NCI-H69 (cell line): ENCODE results near the gene MRPL38.
"Not testable (repeated sequence)": the region's sequence is repeated elsewhere in the genome, so short reads cannot be mapped to it uniquely, and the experiment has no call there.

ENCODE experiments used
- DNase-seq: peaks from one replicate; lab custom pipeline; 2025; lab: John Stamatoyannopoulos, UW

The MRPL38 gene

DNA sequence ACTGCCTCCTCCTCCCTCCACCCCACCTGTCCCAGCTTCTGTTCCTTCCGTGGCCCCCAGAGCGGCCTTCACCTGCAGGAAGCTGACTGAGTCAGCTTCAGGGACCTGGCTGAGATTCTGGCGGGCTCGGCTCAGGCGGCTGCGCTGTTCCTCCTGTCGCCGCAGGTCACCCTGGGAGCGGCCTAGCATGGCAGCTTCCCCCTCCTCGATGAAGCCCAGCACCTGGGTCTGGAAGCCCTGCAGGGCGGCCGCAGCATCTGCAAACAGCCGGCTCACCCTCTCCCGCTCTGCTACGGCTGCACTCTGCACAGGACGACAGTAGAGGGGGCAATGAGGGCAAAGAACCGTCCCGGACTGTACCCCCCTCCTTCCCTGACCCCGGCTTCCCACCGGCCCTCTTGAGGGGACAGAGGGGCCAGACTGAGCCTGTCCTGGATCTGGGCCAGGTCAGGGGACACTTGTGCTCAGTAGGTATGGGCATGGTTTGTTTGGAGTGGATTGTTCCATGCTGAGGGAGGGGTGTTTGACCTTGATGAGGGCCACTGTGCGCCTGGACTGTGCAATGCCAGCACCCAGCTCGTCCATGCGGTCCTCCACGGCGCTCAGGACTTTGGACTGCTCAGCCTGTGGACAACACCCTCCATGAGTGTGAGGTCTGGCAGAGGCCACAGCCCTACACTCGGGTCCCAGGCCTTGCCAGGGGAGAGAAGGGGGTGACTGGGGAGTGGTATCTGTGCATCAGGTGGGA lies 28.3 kb downstream of the MRPL38 start:
- DNase-seq: peak; percentile 96

GRCh38 chr17:75875940-75876189 lies 28.8 kb downstream of the MRPL38 start:
- no peak for DNase-seq

DNA sequence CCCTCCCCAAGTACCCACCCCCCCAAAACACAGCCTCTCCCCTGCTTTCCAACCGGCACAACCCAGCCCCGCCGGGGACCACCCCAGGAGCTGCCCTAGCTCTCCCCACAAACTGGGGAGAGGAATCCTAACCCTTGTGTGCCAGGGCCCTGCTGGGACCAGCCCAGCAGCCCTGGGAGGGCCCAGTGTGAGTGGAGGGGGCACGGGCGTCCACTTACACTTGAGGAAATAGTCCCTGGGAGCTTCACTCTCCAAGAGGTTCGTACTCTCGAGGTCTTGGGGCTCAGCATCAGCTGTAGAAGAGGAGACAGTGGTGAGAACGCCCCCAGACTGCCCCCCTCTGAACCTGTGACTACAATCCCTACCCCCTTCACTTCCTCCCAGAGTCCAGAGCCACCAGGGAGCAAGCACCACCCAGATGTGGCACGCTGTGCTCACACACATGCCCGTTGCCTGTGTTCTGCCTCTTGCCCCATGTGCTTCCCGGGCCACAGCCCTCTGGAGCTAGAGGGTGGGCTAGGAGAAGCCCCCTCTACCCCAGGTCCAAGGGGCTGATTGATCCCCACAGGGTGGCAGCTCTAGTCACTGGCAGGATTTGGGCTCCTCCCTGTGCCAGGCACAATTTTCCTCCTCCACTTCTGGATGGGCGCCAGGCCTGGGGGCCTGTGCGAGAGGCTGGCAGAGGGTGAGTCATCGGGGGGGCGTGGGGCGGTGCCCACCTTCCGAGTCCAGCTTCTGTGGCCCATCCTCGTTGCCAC lies 29.3 kb downstream of the MRPL38 start:
- DNase-seq: no peak

GRCh38 chr17:75874323-75875181 lies 30.1 kb downstream of the MRPL38 start:
- no peak for DNase-seq

DNA sequence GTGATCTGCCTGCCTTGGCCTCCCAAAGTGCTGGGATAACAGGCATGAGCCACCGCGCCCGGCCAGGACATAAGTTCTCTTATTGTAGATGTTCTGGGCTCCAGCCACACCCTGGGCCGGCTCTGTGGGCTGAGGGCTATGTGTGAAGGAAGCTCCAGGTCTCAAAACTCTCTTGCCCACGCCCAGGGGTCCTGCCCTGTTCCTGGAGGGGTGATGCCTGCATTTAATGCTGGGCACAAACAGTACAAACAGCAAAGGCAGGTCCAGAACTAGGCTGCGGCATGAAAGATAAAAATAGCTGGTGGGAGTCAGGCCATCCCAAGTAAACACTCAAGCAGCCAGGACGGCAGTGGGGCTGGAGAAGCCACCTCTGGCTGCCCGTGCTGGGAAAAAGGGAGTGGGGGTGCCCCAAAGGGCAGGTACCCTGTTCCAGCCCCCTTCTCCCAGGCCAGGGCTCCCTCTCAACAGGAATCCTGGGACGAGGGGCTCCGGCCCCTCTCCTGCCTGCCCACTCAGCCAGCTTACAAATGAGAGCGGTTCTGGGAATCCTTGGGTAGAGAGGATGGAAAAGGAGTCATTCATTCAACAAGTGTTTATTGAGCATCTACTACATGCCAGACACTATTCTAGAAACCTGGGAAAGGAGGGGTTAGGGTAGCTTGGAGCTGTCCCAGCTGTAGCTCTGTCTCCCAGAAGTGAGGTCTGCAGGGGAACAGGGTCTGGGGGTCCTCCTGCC lies 30.9 kb downstream of the MRPL38 start:
- DNase-seq: no peak

- peak; percentile 61 for DNase-seq
Observed at GRCh38 chr17:75872434-75873351, 32.0 kb downstream of the MRPL38 start.

DNA sequence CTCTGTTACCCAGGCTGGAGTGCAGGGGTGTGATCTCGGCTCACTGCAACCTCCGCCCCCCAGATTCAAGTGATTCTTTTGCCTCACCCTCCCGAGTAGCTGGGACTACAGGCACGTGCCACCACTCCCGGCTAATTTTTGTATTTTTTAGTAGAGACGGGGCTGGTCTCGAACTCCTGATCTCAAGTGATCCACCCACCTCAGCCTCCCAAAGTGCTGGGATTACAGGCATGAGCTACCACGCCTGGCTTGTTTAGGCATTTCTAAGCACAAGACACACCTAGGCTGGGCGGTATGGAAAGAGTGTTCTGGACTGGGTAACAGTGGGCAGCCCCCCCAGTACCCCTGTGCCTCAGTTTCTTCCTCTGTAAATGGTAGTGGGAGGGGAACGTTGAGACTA lies 34.5 kb downstream of the MRPL38 start:
- not testable (repeated sequence) for DNase-seq

GRCh38 chr17:75869282-75870141 lies 35.2 kb downstream of the MRPL38 start:
- peak; percentile 40 for DNase-seq

- DNase-seq: not testable (repeated sequence)
Observed at GRCh38 chr17:75868730-75869281, 35.9 kb downstream of the MRPL38 start.

DNA sequence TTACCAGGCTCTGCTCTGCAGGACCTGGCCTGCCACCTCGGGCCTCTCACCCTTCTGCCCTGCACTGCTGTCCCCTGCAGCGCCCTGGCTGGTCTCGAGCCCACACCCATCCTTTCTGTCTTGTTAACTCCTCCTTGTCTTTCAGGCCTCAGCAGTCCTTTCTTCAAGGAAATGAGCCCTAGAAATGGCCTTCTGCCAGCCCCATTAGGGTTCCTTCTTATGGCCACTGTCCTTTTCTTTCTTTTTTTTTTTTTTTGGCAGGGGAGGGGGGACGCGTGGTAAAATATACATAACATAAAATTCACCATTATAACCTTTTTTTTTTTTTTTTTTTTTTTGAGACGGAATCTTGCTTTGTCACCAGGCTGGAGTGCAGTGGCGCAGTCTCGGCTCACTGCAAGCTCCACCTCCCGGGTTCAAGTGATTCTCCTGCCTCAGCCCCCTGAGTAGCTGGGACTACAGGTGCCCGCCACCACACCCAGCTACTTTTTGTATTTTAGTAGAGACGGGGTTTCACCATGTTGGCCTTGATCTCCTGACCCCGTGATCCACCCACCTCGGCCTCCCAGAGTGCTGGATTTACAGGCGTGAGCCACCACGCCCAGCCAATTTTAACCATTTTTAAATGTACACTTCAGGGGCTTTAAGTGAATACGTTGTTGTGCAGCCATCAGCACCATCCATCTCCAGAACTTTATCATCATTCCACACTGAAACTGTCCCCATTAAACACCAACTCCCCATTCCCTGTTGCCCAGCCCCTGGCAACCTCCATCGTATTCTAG lies 39.1 kb downstream of the MRPL38 start:
- DNase-seq: not testable (repeated sequence)

DNA sequence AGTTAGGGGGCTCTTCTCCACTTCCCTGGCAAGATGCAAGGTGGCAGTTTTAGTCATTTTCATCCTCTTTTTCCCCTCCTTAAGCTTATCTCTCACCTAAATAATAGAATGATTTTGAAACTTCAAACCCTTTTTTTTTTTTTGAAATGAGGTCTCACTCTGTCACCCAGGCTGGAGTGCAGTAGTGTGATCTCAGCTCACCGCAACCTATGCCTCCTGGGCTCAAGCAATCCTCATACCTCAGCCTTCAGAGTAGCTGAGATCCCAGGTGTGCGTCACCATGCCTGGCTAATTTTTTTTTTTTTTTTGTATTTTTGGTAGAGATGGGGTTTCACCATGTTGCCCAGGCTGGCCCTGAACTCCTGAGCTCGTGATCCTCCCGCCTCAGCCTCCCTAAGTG lies 39.8 kb downstream of the MRPL38 start:
- not testable (repeated sequence) for DNase-seq

GRCh38 chr17:75864448-75864871 lies 40.2 kb downstream of the MRPL38 start:
- peak; percentile 58 for DNase-seq

- DNase-seq: no peak
Observed at GRCh38 chr17:75861927-75862317, 42.8 kb downstream of the MRPL38 start.

DNA sequence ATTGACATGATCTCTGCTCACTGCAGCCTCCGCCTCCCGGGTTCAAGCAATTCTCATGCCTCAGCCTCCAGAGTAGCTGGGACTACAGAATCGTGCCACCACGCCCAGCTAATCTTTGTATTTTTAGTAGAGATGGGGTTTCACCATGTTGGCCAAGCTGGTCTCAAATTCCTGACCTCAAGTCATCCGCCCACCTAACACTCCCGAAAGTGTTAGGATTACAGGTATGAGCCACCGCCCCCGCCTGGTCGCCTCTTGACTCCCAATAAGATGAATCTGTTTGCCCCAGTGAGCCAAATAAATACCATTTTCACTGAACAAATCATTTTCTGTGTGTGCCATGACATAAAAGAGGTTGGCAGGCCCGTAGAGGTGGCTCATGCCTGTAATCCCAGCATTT lies 45.3 kb downstream of the MRPL38 start:
- DNase-seq: not testable (repeated sequence)

DNA sequence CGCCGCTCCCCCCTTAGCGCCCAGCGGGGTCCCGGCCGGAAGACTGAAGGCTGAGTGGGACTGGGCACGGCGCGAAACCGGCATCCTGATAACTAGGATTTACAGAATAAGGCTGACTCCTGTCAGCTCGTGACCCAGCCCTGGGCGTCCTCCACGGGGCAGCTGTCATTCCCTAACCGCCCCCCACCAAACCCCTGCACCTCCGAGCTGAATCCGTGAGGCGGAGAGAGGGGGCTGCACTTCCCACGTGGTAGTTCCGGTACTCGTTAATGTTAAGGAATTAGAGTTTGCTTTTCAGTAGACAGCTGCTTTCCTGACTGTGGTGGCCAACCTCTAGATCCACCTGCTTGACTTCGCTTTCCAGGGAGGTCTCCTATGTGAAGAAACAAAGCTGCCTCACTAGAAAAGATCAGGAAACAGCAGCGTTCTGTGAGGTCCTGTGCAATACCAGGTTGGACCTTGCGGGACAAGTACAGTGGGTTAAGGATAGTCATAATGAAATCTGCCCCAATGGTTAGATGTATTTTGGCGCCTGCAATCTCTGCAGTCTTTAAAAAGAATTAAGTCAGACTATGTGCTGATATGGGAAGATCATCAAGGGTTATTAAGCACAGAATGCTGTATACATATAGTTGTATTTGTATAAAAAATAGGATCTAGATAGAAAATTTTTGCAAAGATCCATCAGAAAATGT lies 48.5 kb downstream of the MRPL38 start:
- peak; percentile 65 for DNase-seq

GRCh38 chr17:75855310-75856061 lies 49.2 kb downstream of the MRPL38 start, which contains the start of gene WBP2:
WBP2 (minus strand) TSS chr17:75855335; CDS start chr17:75855297, 38 bp downstream.
- DNase-seq: peak; percentile 100

GRCh38 chr17:75854881-75855309 lies 49.8 kb downstream of the MRPL38 start:
- no peak for DNase-seq
